Fibroblast of villous mesenchyme (primary cell): ENCODE results near the gene DCC. TPM values are rescaled to one million over a fixed set of nuclear protein-coding genes. Genes with fewer than 3 reads are reported as not detected.

ENCODE experiments used
- DNase-seq: peaks from one replicate; pipeline ENCODE4 v3.0.0-alpha.2; 2010; ENCODE audit warnings: low read depth
- H3K4me3 ChIP-seq: 2 replicates; pipeline ENCODE4 v1.5.1; 2011; ENCODE audit warnings: low read depth, mild to moderate bottlenecking, low read length
- CTCF ChIP-seq: IDR thresholded peaks from 2 replicates; pipeline ENCODE4 v1.5.1; 2012; ENCODE audit warnings: low read depth, mild to moderate bottlenecking, low read length; ENCODE audit not compliant: insufficient read depth
- total RNA-seq: library from RNA; depleted of rRNA; stranded (reverse); fragments of >200 nt; gene quantifications from 2 replicates; pipeline ENCODE4 v1.2.3, GENCODE V29; 2012

Gene DCC
- total RNA-seq, 1 donor: not detected

GRCh38 chr18:52829876-52830405 lies 489.9 kb downstream of the DCC start:
- no peak overlapping the region for H3K4me3 ChIP-seq
- DNase-seq: no peak
- no peak for TF ChIP-seq CTCF

GRCh38 chr18:52844323-52844722 lies 504.3 kb downstream of the DCC start:
- no peak for DNase-seq
- TF ChIP-seq CTCF: no peak
- H3K4me3 ChIP-seq: no peak overlapping the region

GRCh38 chr18:52845036-52845435 lies 505.0 kb downstream of the DCC start:
- no peak for TF ChIP-seq CTCF
- DNase-seq: no peak
- H3K4me3 ChIP-seq: no peak overlapping the region

- no peak overlapping the region for H3K4me3 ChIP-seq
- no peak for DNase-seq
- TF ChIP-seq CTCF: no peak
Measured at GRCh38 chr18:52850031-52850560, 510.1 kb downstream of the DCC start.

- no peak for DNase-seq
- no peak for TF ChIP-seq CTCF
- no peak overlapping the region for H3K4me3 ChIP-seq
Measured at GRCh38 chr18:52861558-52861957, 521.6 kb downstream of the DCC start.

- DNase-seq: no peak
- no peak overlapping the region for H3K4me3 ChIP-seq
- no peak for TF ChIP-seq CTCF
Measured at GRCh38 chr18:52869349-52869923, 529.4 kb downstream of the DCC start.
